IMR-90 (cell line): ENCODE measurements around the gene TBX22. TPM values are rescaled to one million over a fixed set of nuclear protein-coding genes. Genes with fewer than 3 reads are reported as not detected.
"Not testable (repeated sequence)": the region's sequence is repeated elsewhere in the genome, so short reads cannot be mapped to it uniquely, and the experiment has no call there.

ENCODE experiments used
- ATAC-seq: fragments of 200-7000 bp; cut with Tn5 transposase; 2 replicates; pipeline ENCODE4 v1.9.1; 2020; ENCODE audit warnings: low read depth, mild to moderate bottlenecking, moderate library complexity
- BruUV-seq: library from RNA; stranded (reverse); fragments of 400-500 nt; replicated peaks from 2 replicates; lab custom pipeline; 2021; lab: Mats Ljungman, UMichigan
- CTCF ChIA-PET: fragments of 300-600 bp; formaldehyde crosslinking; extraction: SDS; loops from one replicate; lab custom pipeline; 2021; ENCODE audit warnings: antibody characterized with exemption; lab: Yijun Ruan, JAX
- POLR2A ChIA-PET: fragments of 300-600 bp; sonication (Branson Sonifier 250); formaldehyde crosslinking; loops from one replicate; lab custom pipeline; 2022; ENCODE audit warnings: antibody characterized with exemption; ENCODE audit not compliant: unreplicated experiment; lab: Charles Lee
- DNase-seq: peaks from one replicate; pipeline ENCODE4 v3.0.0; 2013
- H2AFZ ChIP-seq: replicated peaks from 2 replicates; pipeline ENCODE3; 2013; ENCODE audit warnings: low read length, mild to moderate bottlenecking; ENCODE audit not compliant: poor library complexity
- H2AK5ac ChIP-seq: 2 replicates; pipeline ENCODE4 v1.6.1; 2013; ENCODE audit warnings: low read depth, low read length, inconsistent platforms
- H2AK9ac ChIP-seq: replicated peaks from 2 replicates; pipeline ENCODE3; 2013; ENCODE audit warnings: mild to moderate bottlenecking, low read depth, low read length, moderate library complexity; ENCODE audit not compliant: poor library complexity
- H2BK120ac ChIP-seq: 2 replicates; pipeline ENCODE4 v1.6.1; 2013; ENCODE audit warnings: low read depth, low read length, inconsistent platforms
- H2BK15ac ChIP-seq: 3 replicates; pipeline ENCODE4 v1.6.1; 2013; ENCODE audit warnings: low read depth, low read length, inconsistent platforms
- H2BK20ac ChIP-seq: 2 replicates; pipeline ENCODE4 v1.6.1; 2013; ENCODE audit warnings: low read depth, mild to moderate bottlenecking, inconsistent platforms, low read length, moderate library complexity
- H2BK5ac ChIP-seq: 2 replicates; pipeline ENCODE4 v1.6.1; 2013; ENCODE audit warnings: mild to moderate bottlenecking, low read depth, low read length, inconsistent platforms; ENCODE audit not compliant: poor library complexity, severe bottlenecking
- H3K14ac ChIP-seq: replicated peaks from 2 replicates; pipeline ENCODE4 v1.6.1; 2013; ENCODE audit warnings: low read depth, low read length, inconsistent platforms
- H3K18ac ChIP-seq: 2 replicates; pipeline ENCODE4 v1.6.1; 2013; ENCODE audit warnings: low read depth, low read length, control low read depth
- H3K23ac ChIP-seq: 2 replicates; pipeline ENCODE4 v1.6.1; 2013; ENCODE audit warnings: low read depth, low read length, inconsistent platforms
- H3K27ac ChIP-seq: 2 replicates; pipeline ENCODE4 v1.5.1; 2013; ENCODE audit warnings: mild to moderate bottlenecking, control low read depth, low read length; ENCODE audit not compliant: insufficient read depth
- H3K27me3 ChIP-seq: 2 replicates; pipeline ENCODE4 v1.6.1; 2013; ENCODE audit warnings: low read length; ENCODE audit not compliant: control insufficient read depth, insufficient read depth
- H3K36me3 ChIP-seq: 2 replicates; pipeline ENCODE4 v1.6.1; 2013; ENCODE audit warnings: low read length, mixed read lengths; ENCODE audit not compliant: control insufficient read depth, insufficient read depth
- H3K4ac ChIP-seq: 2 replicates; pipeline ENCODE4 v1.6.1; 2013; ENCODE audit warnings: low read depth, low read length, inconsistent platforms
- H3K4me1 ChIP-seq: 2 replicates; pipeline ENCODE4 v1.6.1; 2013; ENCODE audit warnings: low read length, mixed read lengths; ENCODE audit not compliant: control insufficient read depth, insufficient read depth
- H3K4me2 ChIP-seq: 2 replicates; pipeline ENCODE4 v1.6.1; 2013; ENCODE audit warnings: low read depth, mild to moderate bottlenecking, control low read depth, low read length, moderate library complexity
- H3K4me3 ChIP-seq: 2 replicates; pipeline ENCODE4 v1.5.1; 2013; ENCODE audit warnings: low read depth, mild to moderate bottlenecking, control low read depth, low read length, moderate library complexity; ENCODE audit not compliant: insufficient read depth
- H3K56ac ChIP-seq: 2 replicates; pipeline ENCODE4 v1.6.1; 2013; ENCODE audit warnings: low read length, inconsistent platforms; ENCODE audit not compliant: insufficient read depth; ENCODE audit errors: extremely low read depth
- H3K79me1 ChIP-seq, 2 experiments: 2 replicates each; pipeline ENCODE4 v1.6.1; 2013; ENCODE audit warnings: low read length in 2 of 2, inconsistent platforms in 1 of 2, low read depth in 1 of 2
- H3K9ac ChIP-seq: 2 replicates; pipeline ENCODE4 v1.6.1; 2013; ENCODE audit warnings: low read depth, low read length, control low read depth
- H3K9me1 ChIP-seq: 2 replicates; pipeline ENCODE4 v1.6.1; 2013; ENCODE audit warnings: low read length, inconsistent platforms; ENCODE audit not compliant: insufficient read depth
- H3K9me3 ChIP-seq: 2 replicates; pipeline ENCODE4 v1.6.1; 2013; ENCODE audit warnings: low read length; ENCODE audit not compliant: control insufficient read depth, insufficient read depth
- H4K20me1 ChIP-seq: 2 replicates; pipeline ENCODE4 v1.6.1; 2013; ENCODE audit warnings: low read length, inconsistent platforms; ENCODE audit not compliant: insufficient read depth
- H4K5ac ChIP-seq: 2 replicates; pipeline ENCODE4 v1.6.1; 2013; ENCODE audit warnings: mild to moderate bottlenecking, low read depth, low read length, control low read depth
- H4K8ac ChIP-seq, 2 experiments: 2 replicates each; pipeline ENCODE4 v1.6.1; 2013; ENCODE audit warnings: low read depth in 2 of 2, low read length in 2 of 2, control low read depth in 1 of 2, inconsistent platforms in 1 of 2
- H4K91ac ChIP-seq: 2 replicates; pipeline ENCODE4 v1.6.1; 2013; ENCODE audit warnings: low read depth, low read length, inconsistent platforms; ENCODE audit not compliant: insufficient read depth
- WGBS, 2 experiments: methylation state at CpG; one replicate each; pipeline versions ENCODE4 v1.1.5 to v1.1.7; 2013; ENCODE audit warnings: missing lambda C conversion rate in 2 of 2; ENCODE audit not compliant: insufficient read length in 1 of 2; ENCODE audit errors: extremely low coverage in 2 of 2; 5-methylcytosine and 5-hydroxymethylcytosine counted together
- dilution Hi-C: fragments of 300-500 bp; cut with HindIII; formaldehyde crosslinking; loops from one replicate; pipeline ENCODE4 v1.14.3; 2018; ENCODE audit warnings: low sequenced_read_pairs; ENCODE audit not compliant: unreplicated experiment
- in situ Hi-C: fragments of 300-500 bp; cut with MboI; formaldehyde crosslinking; loops from 3 replicates; pipeline ENCODE4 v1.14.3; 2019; ENCODE audit warnings: low sequenced_read_pairs, inconsistent platforms, mixed read lengths
- intact Hi-C: fragments of 100-400 bp; cut with micrococcal nuclease; formaldehyde crosslinking; loops from 2 replicates; pipeline ENCODE4 v1.10.0; 2022
- polyA plus RNA-seq, 3 experiments: library from polyadenylated mRNA; depleted of rRNA; stranded (reverse); fragments of >200 nt; gene quantifications; 2 replicates each; pipeline ENCODE4 v1.2.3, GENCODE V29; 2012; ENCODE audit warnings: low replicate concordance in 1 of 3
- total RNA-seq: library from RNA; depleted of rRNA; stranded (reverse); fragments of >200 nt; gene quantifications from 2 replicates; pipeline ENCODE4 v1.2.3, GENCODE V29; 2012

The TBX22 gene
- total and polyA plus RNA-seq, 2 of the 4 experiments (the other 2 are of a cell fraction) = not detected

DNA sequence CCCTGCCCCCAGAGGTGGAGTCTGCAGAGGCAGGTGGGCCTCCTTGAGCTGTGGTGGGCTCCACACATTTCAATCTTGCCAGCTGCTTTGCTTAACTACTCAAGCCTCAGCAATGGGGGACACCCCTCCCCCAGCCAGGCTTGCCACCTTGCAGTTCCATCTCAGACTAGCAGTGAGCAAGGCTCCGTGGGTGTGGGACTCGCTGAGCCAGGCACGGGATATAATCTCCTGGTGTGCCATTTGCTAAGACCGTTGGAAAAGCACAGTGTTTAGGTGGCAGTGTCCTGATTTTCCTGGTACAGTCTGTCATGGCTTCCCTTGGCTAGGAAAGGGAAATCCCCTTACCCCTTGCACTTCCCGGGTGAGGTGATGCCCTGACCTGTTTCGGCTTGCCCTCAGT is 51.6 kb downstream of the TBX22 start:
- H4K8ac ChIP-seq, intact Hi-C loops: not testable (repeated sequence)

DNA sequence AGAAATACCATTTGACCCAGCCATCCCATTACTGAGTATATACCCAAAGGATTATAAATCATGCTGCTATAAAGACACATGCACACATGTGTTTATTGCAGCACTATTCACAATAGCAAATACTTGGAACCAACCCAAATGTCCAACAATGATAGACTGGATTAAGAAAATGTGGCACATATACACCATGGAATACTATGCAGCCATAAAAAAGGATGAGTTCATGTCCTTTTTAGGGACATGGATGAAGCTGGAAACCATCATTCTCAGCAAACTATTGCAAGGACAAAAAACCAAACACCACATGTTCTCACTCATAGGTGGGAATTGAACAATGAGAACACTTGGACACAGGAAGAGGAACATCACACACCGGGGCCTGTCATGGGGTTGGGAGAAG is 61.1 kb downstream of the TBX22 start:
- H3K9me1 ChIP-seq, H3K4me1 ChIP-seq, H3K4me2 ChIP-seq, H2AK5ac ChIP-seq, H4K8ac ChIP-seq, BruUV-seq, CTCF ChIA-PET, H3K56ac ChIP-seq, H3K9me3 ChIP-seq, H3K27ac ChIP-seq, H3K14ac ChIP-seq, intact Hi-C loops, H3K23ac ChIP-seq, dilution Hi-C loops, in situ Hi-C loops, H3K4me3 ChIP-seq, H3K18ac ChIP-seq, H3K27me3 ChIP-seq, H2BK120ac ChIP-seq, POLR2A ChIA-PET, H4K20me1 ChIP-seq, H2AK9ac ChIP-seq, H2BK15ac ChIP-seq, H3K36me3 ChIP-seq, H3K9ac ChIP-seq, H2BK20ac ChIP-seq, H3K79me1 ChIP-seq, H3K4ac ChIP-seq, H4K91ac ChIP-seq, H2BK5ac ChIP-seq, H2AFZ ChIP-seq, ATAC-seq, DNase-seq, H4K5ac ChIP-seq: not testable (repeated sequence)
- WGBS, 2 experiments = no CpG with 5 or more reads among the region's 1 CpG

More for the DNA sequence above, 51.6 kb downstream of the TBX22 start:
- ATAC-seq, BruUV-seq, dilution Hi-C loops, H2BK5ac ChIP-seq, H2BK20ac ChIP-seq, DNase-seq, in situ Hi-C loops, H3K18ac ChIP-seq, H3K23ac ChIP-seq, POLR2A ChIA-PET, H3K4me2 ChIP-seq, H3K4me1 ChIP-seq, H3K9me1 ChIP-seq, H4K5ac ChIP-seq, H3K36me3 ChIP-seq, H3K14ac ChIP-seq, H3K9ac ChIP-seq, H2AFZ ChIP-seq, H3K27ac ChIP-seq, H2AK9ac ChIP-seq, H3K27me3 ChIP-seq, H4K20me1 ChIP-seq, H2BK15ac ChIP-seq, CTCF ChIA-PET, H3K4me3 ChIP-seq, H3K79me1 ChIP-seq, H3K4ac ChIP-seq, H2AK5ac ChIP-seq, H3K9me3 ChIP-seq, H2BK120ac ChIP-seq, H3K56ac ChIP-seq, H4K91ac ChIP-seq: not testable (repeated sequence)
- no CpG with 5 or more reads among the region's 6 CpGs for WGBS, 2 experiments
